ENCODE data around the gene TENM3. TPM values are rescaled to one million over a fixed set of nuclear protein-coding genes. Genes with fewer than 3 reads are reported as not detected.

The TENM3 gene
- total RNA-seq, 3 donors from 2014 or later, result 0.58 to 19.2 (median 0.70) TPM

- intact Hi-C loops (cut with DNase I, micrococcal nuclease), result no loop called here
- no peak for TF ChIP-seq CTCF (IDR thresholded peaks at IDR 0.05)
- Histone ChIP-seq H3K4me3 (no peak overlapping the region), H3K9me3 (no peaks in the 10 kb centered on the region), H3K36me3 (ENCODE audit: low read depth) (no peaks in the 10 kb centered on the region), H3K4me1 (ENCODE audit: low read depth) (no peaks in the 10 kb centered on the region)
- DNase-seq, result no peak
- no peak for ATAC-seq
These were observed 513.0 kb downstream of the TENM3 start for GRCh38 chr4:182756161-182756690.

DNA sequence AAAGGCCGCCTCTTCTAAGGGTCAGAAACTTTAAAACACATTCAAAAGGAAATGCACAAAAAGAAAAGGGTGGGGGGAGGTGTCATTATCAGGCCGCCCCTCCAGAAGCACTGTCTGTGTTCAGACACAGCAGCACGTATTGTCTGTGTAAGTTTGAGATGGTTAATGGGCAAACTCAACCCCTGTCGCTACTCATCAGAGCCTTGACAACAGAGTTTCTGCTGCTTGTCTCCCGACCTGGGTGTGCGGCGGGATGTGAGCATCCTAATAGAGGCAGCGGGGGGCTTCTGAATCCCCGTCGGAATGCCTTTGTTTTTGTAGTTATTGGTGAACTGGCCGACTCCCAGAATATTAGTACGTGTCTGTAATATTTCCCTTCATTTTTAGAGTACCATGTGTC is 515.1 kb downstream of the TENM3 start:
- Histone ChIP-seq H3K9me3 (no peaks in the 10 kb centered on the region), H3K36me3 (ENCODE audit: low read depth) (no peaks in the 10 kb centered on the region), H3K4me3 (no peak overlapping the region), H3K4me1 (ENCODE audit: low read depth) (no peaks in the 10 kb centered on the region)
- TF ChIP-seq CTCF (IDR thresholded peaks at IDR 0.05), result no peak
- intact Hi-C loops (cut with DNase I, micrococcal nuclease), result no loop called here
- DNase-seq (no peak), ATAC-seq (no peak)

GRCh38 chr4:182760551-182761043 is 517.4 kb downstream of the TENM3 start:
- H3K36me3 ChIP-seq (ENCODE audit: low read depth), result no peaks in the 10 kb centered on the region
- DNase-seq (no peak), ATAC-seq (no peak)
- H3K4me1 ChIP-seq (ENCODE audit: low read depth), result no peaks in the 10 kb centered on the region
- no peak overlapping the region for H3K4me3 ChIP-seq
- intact Hi-C loops (cut with DNase I, micrococcal nuclease), result no loop called here
- no peak for TF ChIP-seq CTCF (IDR thresholded peaks at IDR 0.05)
- H3K9me3 ChIP-seq, result no peaks in the 10 kb centered on the region

- Histone ChIP-seq H3K4me1 (ENCODE audit: low read depth) (no peaks in the 10 kb centered on the region), H3K9me3 (no peaks in the 10 kb centered on the region), H3K36me3 (ENCODE audit: low read depth) (no peaks in the 10 kb centered on the region), H3K4me3 (no peak overlapping the region)
- TF ChIP-seq CTCF (IDR thresholded peaks at IDR 0.05), result no peak
- intact Hi-C loops (cut with DNase I, micrococcal nuclease), result no loop called here
- no peak for DNase-seq
- no peak for ATAC-seq
These were observed 520.9 kb downstream of the TENM3 start for GRCh38 chr4:182764137-182764536.

- Histone ChIP-seq H3K36me3 (ENCODE audit: low read depth) (no peaks in the 10 kb centered on the region), H3K9me3 (no peaks in the 10 kb centered on the region), H3K4me3 (no peak overlapping the region), H3K4me1 (ENCODE audit: low read depth) (no peaks in the 10 kb centered on the region)
- no peak for TF ChIP-seq CTCF (IDR thresholded peaks at IDR 0.05)
- DNase-seq (no peak), ATAC-seq (no peak)
- intact Hi-C loops (cut with DNase I, micrococcal nuclease), result no loop called here
These were observed 521.4 kb downstream of the TENM3 start for GRCh38 chr4:182764642-182765041.

Data from mucosa of descending colon (tissue), 3 donors.